Occipital lobe (tissue), 2 donors: ENCODE measurements around the gene GSTP1. TPM values are rescaled to one million over a fixed set of nuclear protein-coding genes. Genes with fewer than 3 reads are reported as not detected.
A peak's percentile ranks its signal among the peaks of the same experiment; 100 is the strongest.
"Not testable (repeated sequence)": the region's sequence is repeated elsewhere in the genome, so short reads cannot be mapped to it uniquely, and the experiment has no call there.

Experiments
- DNase-seq: peaks from one replicate; lab custom pipeline; 2025; lab: John Stamatoyannopoulos, UW
- total RNA-seq: library from RNA; depleted of rRNA; stranded (reverse); fragments of >200 nt; gene quantifications from one replicate; pipeline ENCODE4 v1.2.3, GENCODE V29; 2014

GSTP1 gene
- total RNA-seq = 200 TPM

DNA sequence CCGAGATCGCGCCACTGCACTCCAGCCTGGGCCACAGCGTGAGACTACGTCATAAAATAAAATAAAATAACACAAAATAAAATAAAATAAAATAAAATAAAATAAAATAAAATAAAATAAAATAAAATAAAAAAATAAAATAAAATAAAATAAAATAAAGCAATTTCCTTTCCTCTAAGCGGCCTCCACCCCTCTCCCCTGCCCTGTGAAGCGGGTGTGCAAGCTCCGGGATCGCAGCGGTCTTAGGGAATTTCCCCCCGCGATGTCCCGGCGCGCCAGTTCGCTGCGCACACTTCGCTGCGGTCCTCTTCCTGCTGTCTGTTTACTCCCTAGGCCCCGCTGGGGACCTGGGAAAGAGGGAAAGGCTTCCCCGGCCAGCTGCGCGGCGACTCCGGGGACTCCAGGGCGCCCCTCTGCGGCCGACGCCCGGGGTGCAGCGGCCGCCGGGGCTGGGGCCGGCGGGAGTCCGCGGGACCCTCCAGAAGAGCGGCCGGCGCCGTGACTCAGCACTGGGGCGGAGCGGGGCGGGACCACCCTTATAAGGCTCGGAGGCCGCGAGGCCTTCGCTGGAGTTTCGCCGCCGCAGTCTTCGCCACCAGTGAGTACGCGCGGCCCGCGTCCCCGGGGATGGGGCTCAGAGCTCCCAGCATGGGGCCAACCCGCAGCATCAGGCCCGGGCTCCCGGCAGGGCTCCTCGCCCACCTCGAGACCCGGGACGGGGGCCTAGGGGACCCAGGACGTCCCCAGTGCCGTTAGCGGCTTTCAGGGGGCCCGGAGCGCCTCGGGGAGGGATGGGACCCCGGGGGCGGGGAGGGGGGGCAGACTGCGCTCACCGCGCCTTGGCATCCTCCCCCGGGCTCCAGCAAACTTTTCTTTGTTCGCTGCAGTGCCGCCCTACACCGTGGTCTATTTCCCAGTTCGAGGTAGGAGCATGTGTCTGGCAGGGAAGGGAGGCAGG is at the start of gene GSTP1:
TSS of gene GSTP1 (plus strand) at position 566 of the 958 bp plus-strand sequence. CDS start at position 598, 32 bp downstream.
- peak; percentile 78 for DNase-seq

DNA sequence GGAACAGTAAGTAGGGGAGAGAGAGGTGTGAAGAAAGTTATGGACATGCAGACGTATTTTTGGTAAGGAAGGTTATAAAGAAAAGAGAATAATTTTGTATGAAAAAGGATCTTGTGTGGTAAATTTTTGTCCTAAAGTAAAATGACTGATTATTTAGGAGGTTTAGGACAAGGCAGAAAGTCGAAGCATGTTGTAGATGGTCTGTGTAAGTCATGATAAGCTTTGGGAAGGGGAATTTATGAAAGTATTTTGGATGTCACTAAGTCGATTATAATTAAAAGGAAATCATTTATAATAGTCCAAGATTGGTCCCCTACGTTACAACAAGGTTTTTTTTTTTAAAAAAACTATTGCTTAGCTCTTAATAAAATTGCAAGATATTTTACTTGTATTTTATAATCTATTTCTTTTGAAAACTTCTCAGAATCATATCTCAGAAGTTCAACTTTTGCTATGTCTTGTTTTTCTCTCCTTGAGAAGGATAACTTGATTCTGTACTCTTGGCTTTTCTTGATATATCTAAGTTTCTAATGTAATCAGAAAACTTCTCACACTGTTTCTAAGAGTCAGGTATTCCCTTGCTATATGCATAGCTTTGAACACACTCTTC is 49.4 kb upstream of the GSTP1 start:
- no peak for DNase-seq

DNA sequence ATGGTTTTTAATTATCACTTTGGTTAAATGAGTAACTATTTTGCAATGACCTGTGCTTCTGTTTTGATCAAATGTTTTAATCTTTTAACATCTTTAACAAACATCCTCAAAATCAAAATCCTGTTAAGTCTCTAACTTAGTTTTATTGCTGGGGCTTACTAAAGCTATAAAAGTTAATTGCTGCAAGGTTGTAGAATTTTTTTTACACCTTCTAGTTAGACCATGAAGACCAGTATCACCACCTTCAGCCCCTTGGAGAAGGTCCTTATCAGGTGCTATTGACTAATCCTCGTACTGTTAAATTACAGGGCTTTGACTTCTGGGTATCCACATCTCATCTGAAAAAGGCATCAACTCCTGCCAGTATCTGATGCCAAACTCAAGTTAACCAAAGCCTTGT is 48.1 kb upstream of the GSTP1 start:
- no peak for DNase-seq

DNA sequence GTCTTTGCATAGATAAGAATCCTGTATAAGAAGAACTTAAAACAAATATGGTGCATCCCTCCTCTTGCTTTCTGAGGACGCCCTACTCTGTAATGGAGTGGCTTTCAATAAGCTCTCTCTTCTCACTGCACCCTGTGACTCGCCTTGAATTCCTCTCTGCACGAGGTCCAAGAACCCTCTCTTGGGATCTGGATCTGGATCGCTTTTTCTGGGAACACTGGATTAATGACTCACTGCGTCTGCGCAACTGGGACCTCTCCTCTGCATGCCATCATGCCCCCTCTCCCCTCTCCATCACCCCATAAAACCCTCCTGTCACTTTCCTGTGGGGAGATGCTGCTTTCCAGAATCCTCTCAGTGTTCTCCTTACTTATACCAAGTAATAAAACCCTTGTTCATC is 45.3 kb upstream of the GSTP1 start:
- no peak for DNase-seq

DNA sequence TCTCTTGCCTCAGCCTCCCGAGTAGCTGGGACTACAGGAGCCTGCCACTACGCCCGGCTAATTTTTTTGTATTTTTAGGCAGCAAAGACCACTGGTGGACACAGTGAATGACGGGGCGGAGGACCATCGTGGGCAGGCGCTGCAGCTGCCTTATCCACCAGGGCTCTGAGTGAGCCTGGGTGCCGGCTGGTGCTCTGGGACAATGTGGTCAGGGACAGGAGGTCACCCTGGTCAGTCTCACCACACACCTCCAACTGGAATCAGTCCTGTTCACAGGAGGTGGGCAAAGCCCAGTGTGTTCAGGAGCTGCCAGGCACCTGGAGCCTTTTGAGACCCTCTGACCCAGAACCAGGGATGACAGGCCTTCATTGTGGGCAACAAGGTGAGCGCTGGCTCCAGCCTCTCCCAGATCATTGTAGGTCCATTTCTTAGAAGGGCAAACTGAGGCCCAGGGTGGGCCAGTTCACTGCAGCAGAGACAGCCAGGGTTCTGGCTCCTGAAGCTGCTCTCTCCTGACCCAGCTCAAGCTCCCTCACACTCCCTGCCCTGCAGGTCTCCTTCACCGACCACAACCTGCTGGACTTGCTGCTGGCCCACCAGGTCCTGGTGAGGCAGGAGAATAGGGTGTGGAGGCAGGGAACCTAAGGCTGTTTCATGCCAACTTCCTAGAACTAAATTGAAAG is 44.6 kb upstream of the GSTP1 start:
- no peak for DNase-seq

- no peak for DNase-seq
Measured at GRCh38 chr11:67539550-67539949, 44.1 kb upstream of the GSTP1 start.

- no peak for DNase-seq
Measured at GRCh38 chr11:67541198-67541597, 42.4 kb upstream of the GSTP1 start.

DNA sequence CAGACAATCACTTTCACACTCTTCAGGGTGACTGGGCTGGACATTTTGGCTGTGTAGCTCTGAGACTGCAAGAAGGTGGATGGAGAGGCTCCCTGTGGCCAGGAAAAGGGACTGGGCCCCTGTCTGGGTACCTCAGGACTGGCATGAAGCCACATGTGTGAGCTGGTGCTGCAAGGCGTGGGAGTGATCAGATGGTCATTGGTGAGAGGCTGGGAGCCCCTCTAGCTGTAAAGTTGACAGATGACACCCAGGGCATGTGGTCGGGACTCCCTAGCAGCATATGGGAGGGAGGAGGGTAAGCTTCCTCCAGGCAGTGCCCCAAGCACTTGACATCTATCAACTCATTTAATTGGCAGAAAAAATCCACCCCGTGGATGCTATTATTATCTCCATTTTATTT is 41.4 kb upstream of the GSTP1 start:
- DNase-seq = no peak

DNA sequence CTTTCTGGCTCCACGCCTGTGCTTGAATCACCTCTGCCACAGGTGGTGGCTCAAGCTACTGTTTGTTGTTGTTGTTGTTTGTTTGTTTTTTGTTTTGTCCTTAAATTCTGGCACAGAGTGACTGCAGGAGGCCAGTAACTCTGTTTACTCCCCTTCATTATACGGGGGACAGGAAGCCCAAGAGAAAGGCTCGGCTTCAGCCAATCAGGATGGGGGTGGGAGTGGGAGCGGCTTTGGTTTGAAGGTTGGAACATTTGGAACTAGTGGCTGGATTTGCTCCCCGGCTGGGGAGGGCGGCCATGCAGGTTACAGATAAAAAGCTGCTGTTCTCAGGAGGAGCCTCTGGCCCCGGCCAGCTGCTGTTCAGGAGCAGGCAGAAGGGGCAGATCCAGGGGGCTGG is 40.6 kb upstream of the GSTP1 start:
- no peak for DNase-seq

DNA sequence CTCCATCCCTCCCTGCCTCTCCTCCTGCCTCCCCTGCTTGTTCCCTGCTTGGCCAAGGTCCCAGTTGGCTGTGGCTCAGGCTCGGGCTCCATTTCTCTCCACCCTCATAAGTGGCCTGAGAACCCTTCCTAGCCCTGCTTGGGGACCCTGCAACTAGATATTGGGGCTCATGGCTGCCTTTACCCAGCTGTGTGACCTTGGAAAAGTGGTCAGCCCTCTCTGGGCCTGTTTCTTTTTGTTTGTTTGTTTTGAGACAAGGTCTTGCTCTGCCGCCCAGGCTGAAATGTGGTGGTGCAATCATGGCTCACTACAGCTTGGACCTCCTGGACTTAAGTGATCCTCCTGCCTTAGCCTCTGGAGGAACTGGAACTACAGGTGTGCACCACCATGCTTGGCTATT is 40.0 kb upstream of the GSTP1 start:
- DNase-seq = no peak

GRCh38 chr11:67544616-67545242 is 38.9 kb upstream of the GSTP1 start:
- DNase-seq = no peak

- DNase-seq = no peak
Measured at GRCh38 chr11:67545280-67545679, 38.3 kb upstream of the GSTP1 start.

DNA sequence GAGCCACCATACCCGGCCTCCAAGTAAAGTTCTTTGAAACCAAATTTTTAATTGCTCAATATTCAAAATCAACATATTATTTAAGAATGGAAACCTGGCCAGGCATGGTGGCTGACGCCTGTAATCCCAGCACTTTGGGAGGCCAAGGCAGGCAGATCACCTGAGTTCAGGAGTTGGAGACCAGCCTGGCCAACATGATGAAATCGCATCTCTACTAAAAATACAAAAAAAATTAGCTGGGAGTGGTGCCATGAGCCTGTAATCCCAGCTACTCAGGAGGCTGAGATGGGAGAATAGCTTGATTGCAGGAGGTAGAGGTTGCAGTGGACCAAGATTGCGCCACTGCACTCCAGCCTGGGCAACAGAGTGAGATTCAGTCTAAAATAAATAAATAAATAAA is 35.5 kb upstream of the GSTP1 start:
- DNase-seq = not testable (repeated sequence)

GRCh38 chr11:67548555-67549110 is 35.0 kb upstream of the GSTP1 start:
- no peak for DNase-seq

DNA sequence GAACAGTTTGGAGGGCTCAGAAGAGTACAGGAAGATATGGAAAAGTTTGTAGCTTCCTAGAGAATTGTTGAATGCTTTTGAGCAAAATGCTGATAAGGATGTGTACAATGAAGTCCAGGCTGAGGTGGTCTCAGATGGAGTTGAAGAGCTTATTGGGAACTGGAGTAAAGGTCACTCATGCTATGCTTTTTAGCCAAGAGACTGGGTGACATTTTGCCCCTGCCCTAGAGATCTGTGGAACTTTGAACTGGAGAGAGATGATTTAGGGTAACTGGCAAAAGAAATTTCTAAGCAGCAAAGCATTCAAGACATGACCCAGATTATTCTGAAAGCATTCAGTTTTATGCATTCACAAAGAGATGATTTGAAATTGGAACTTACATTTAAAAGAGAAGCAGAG is 32.5 kb upstream of the GSTP1 start:
- DNase-seq = no peak

DNA sequence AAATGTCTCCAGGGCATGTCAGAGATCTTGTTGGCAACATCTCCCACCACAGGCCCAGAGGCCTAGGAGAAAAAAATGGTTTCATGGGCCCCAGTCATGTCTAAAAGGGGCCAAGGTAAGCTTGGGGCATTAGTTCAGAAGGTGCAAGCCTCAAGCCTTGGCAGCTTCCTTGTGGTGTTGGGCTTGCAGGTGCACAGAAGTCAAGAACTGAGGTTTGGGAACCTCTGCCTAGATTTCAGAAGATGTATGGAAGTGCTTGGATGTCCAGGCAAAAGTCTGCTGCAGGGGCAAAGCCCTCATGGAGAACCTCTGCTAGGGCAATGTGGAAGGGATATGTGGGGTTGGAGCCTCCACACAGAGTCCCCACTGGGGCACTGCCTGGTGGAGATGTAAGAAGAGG is 31.9 kb upstream of the GSTP1 start:
- not testable (repeated sequence) for DNase-seq

GRCh38 chr11:67556244-67556643 is 27.4 kb upstream of the GSTP1 start:
- no peak for DNase-seq

- no peak for DNase-seq
Measured at GRCh38 chr11:67558084-67558772, 25.4 kb upstream of the GSTP1 start.

GRCh38 chr11:67561971-67562619 is 21.5 kb upstream of the GSTP1 start:
- DNase-seq = no peak

GRCh38 chr11:67562963-67563704 is 20.5 kb upstream of the GSTP1 start:
- no peak for DNase-seq
